SU-DHL-6 (cell line): Measurements from ENCODE around the gene TMEM138.

Experiments used
- CTCF ChIP-seq: fragments of 200-600 bp; sonication (generic); IDR thresholded peaks from one replicate; pipeline ENCODE4 v1.5.1; 2017; ENCODE audit warnings: antibody characterized with exemption, mild to moderate bottlenecking, low read length, moderate library complexity; ENCODE audit not compliant: insufficient read depth, poor library complexity, severe bottlenecking
- EZH2phosphoT487 ChIP-seq: fragments of 200-600 bp; sonication (generic), shearing (Covaris generic); conservative IDR thresholded peaks from 2 replicates; pipeline ENCODE4 v1.6.1; 2018; ENCODE audit warnings: mild to moderate bottlenecking, antibody characterized with exemption, low read length, moderate library complexity, mixed read lengths

- TF ChIP-seq CTCF (no peak), EZH2phosphoT487 (no peak)
Observed at GRCh38 chr11:61417670-61418069, 55.5 kb downstream of the TMEM138 start.
